Fibroblast of mammary gland (primary cell): ENCODE data around the gene SKI.

Experiments
- DNase-seq: peaks from one replicate; pipeline ENCODE4 v3.0.0-alpha.2; 2010; ENCODE audit warnings: low read depth
- H3K4me3 ChIP-seq: 2 replicates; pipeline ENCODE4 v1.5.1; 2011; ENCODE audit warnings: low read depth, mild to moderate bottlenecking, low read length, moderate library complexity; ENCODE audit not compliant: control insufficient read depth
- CTCF ChIP-seq: conservative IDR thresholded peaks from 2 replicates; pipeline ENCODE4 v1.5.1; 2011; ENCODE audit warnings: low read depth, low read length, inconsistent platforms; ENCODE audit not compliant: control insufficient read depth, insufficient read depth

Gene SKI

GRCh38 chr1:2271211-2271721, 43.1 kb downstream of the SKI start:
- no peak overlapping the region for H3K4me3 ChIP-seq
- no peak for DNase-seq
- TF ChIP-seq CTCF, result no peak

- TF ChIP-seq CTCF, result no peak
- no peak for DNase-seq
- no peak overlapping the region for H3K4me3 ChIP-seq
Observed at GRCh38 chr1:2271841-2272655, 43.9 kb downstream of the SKI start.

DNA sequence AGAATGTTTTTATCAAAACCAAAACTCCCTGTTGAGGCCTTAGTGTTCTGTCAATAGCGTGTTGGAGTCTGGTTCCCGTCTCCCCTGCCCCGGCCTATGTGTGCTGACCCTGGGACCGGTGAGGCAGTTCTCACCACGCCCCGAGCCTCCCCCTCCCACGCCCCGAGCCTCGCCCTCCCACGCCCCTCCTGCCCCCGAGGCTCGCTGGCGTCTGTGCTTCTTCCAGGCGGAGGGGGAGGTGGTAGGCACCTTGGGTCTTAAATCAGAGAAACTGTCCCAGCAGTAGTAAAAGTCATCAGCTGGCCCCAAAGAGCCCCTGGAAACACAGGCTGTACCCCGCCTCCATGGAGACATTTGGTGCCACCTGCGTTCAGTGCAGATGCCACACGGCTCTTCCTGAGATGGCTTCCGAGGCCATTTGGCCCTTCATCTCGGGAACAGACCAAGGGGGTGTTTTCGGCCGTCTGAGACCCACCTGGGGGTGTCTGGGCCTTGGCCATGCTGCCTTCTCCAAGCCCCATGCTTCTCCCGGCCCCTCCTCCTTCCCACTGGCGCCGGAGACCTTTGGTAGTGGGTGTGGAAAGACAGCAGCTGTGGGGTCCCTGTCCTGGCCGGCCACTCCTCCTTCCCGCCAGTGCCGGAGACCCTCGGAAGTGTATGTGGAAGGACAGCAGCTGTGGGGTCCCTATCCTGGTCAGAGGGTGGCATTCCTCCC, 44.7 kb downstream of the SKI start:
- TF ChIP-seq CTCF, result no peak
- DNase-seq, result no peak
- H3K4me3 ChIP-seq, result no peak overlapping the region

GRCh38 chr1:2273401-2274090, 45.4 kb downstream of the SKI start:
- H3K4me3 ChIP-seq, result no peak overlapping the region
- no peak for DNase-seq
- no peak for TF ChIP-seq CTCF

DNA sequence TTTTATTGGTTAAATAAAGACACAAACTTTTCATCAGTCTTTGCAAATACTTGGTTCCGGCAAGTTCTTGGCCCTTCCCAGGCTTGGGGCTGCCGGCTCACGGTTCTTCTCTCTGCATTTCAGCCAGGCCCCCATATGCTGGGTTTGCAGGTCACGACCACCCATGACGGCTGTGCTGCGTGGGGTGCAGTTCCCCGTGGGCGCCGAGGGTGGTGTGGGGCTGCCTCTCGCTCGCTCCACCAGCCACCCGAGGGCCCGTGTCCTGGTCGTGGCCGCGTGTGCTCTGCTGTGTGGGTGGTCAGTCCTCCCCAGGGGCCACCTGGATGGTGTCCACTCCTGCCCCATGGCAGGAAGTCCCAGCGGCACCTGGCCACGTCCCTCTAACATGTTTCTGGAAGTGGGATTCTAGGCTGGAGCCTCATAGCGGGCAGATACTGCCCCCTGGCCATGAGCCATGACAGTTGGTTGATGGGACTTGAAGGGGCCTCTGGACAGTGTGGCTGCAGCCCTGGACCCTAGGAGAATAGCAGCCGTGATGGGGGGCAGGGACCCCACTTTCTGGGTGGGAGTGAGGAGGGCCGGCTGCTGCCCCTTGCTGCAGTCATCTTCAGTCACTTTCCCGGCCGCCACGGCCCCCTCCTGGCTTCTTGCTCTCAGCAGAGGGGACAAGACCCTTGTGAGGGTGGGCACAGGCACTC, 46.3 kb downstream of the SKI start:
- no peak for TF ChIP-seq CTCF
- H3K4me3 ChIP-seq, result no peak overlapping the region
- no peak for DNase-seq

DNA sequence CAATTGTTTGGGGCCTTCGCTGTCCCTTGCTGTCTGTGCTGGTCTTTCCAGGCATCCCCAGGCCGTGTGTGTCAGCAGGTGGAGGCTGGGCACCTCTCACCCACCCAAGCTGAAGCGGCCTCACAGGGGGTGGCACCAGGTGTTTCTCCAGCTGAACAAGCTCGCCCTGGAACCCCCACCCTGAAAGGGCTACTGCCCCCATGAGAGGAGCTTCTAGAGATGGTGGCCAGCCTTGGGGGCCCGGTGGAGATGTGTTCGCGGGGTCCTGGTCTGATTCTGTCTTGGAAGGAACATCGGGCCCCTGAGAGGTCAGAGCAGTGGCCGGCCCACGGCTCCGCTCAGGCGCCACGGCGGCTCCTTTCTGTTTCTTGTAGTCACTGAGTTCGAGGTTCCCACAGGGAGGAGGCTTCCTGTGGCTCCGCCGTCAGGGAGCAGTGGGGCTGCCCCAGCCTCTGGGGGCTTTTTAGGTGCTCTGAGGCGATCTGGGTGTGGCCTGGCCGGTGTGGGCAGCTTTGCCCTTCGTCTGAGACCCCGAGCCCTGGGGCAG, 46.9 kb downstream of the SKI start:
- no peak for TF ChIP-seq CTCF
- DNase-seq, result no peak
- no peak overlapping the region for H3K4me3 ChIP-seq
